ENCODE results near the gene SMIM32.

GRCh38 chr5:136205941-136206340, 13.0 kb upstream of the SMIM32 start:
- TF ChIP-seq CTCF (conservative IDR thresholded peaks at IDR 0.05) (no peak), EZH2 (IDR thresholded peaks at IDR 0.05; ENCODE audit: low read depth) (no peak)
